ENCODE measurements around the gene KRTAP10-6. TPM values are rescaled to one million over a fixed set of nuclear protein-coding genes. Genes with fewer than 3 reads are reported as not detected.
"Not testable (repeated sequence)": the region's sequence is repeated elsewhere in the genome, so short reads cannot be mapped to it uniquely, and the experiment has no call there.

KRTAP10-6 gene
- total and polyA plus RNA-seq, 3 experiments from 2014 or later: not detected

GRCh38 chr21:44585892-44586291, 6.4 kb downstream of the KRTAP10-6 start:
- Mint-ChIP-seq H3K27ac (peak overlapping the region in 1 of 8 donors; percentile 51), H3K27me3 (peaks cover 10 to 42% of the 10 kb centered on the region in 2 donors), H3K9me3 (peaks cover 7 to 16% (median 10%) of the 10 kb centered on the region in 5 donors), H3K36me3 (peaks cover 0 to 26% (median 2%) of the 10 kb centered on the region in 3 donors), H3K4me3 (no peak overlapping the region), H3K4me1 (peaks cover 1 to 14% (median 14%) of the 10 kb centered on the region in 3 donors)
- no peak overlapping the region for H3K4me3 ChIP-seq (ENCODE audit: low read length)
- H3K36me3 ChIP-seq (ENCODE audit: insufficient read depth, low read length): no peaks in the 10 kb centered on the region
- no peaks in the 10 kb centered on the region for H3K9me3 ChIP-seq (ENCODE audit: low read length)
- ChIA-PET POLR2A (no interaction called here), CTCF (no interaction called here)
- H3K27ac ChIP-seq (ENCODE audit: low read depth, low read length): no peak overlapping the region
- DNase-seq: no peak
- H3K4me1 ChIP-seq (ENCODE audit: insufficient read depth, low read length): peaks cover 3% of the 10 kb centered on the region
- H3K27me3 ChIP-seq (ENCODE audit: insufficient read depth, low read length, poor library complexity, severe bottlenecking): no peaks in the 10 kb centered on the region

- H3K9me3 ChIP-seq (ENCODE audit: low read length): no peaks in the 10 kb centered on the region
- no peak overlapping the region for H3K27ac ChIP-seq (ENCODE audit: low read depth, low read length)
- Mint-ChIP-seq H3K27ac (peak overlapping the region in 1 of 8 donors; percentile 3), H3K4me3 (no peak overlapping the region), H3K9me3 (peaks cover 10 to 24% (median 16%) of the 10 kb centered on the region in 5 donors), H3K27me3 (peaks cover 10 to 40% of the 10 kb centered on the region in 2 donors), H3K4me1 (peaks cover 1 to 14% (median 14%) of the 10 kb centered on the region in 3 donors), H3K36me3 (peaks cover 0 to 26% (median 3%) of the 10 kb centered on the region in 3 donors)
- H3K4me3 ChIP-seq (ENCODE audit: low read length): no peak overlapping the region
- H3K4me1 ChIP-seq (ENCODE audit: insufficient read depth, low read length): peaks cover 3% of the 10 kb centered on the region
- CTCF ChIA-PET: no interaction called here
- H3K27me3 ChIP-seq (ENCODE audit: insufficient read depth, low read length, poor library complexity, severe bottlenecking): no peaks in the 10 kb centered on the region
- DNase-seq: no peak
- POLR2A ChIA-PET: no interaction called here
- no peaks in the 10 kb centered on the region for H3K36me3 ChIP-seq (ENCODE audit: insufficient read depth, low read length)
Measured at GRCh38 chr21:44583800-44584147, 8.5 kb downstream of the KRTAP10-6 start.

- Histone ChIP-seq H3K27ac (ENCODE audit: low read depth, low read length) (no peak overlapping the region), H3K4me3 (ENCODE audit: low read length) (no peak overlapping the region), H3K9me3 (ENCODE audit: low read length) (no peaks in the 10 kb centered on the region), H3K4me1 (ENCODE audit: insufficient read depth, low read length) (peaks cover 3% of the 10 kb centered on the region), H3K27me3 (ENCODE audit: insufficient read depth, low read length, poor library complexity, severe bottlenecking) (no peaks in the 10 kb centered on the region), H3K36me3 (ENCODE audit: insufficient read depth, low read length) (no peaks in the 10 kb centered on the region)
- Mint-ChIP-seq H3K27ac (no peak overlapping the region), H3K27me3 (peaks cover 10 to 40% of the 10 kb centered on the region in 2 donors), H3K4me3 (no peak overlapping the region), H3K4me1 (peaks cover 1 to 14% (median 14%) of the 10 kb centered on the region in 3 donors), H3K36me3 (peaks cover 0 to 26% (median 3%) of the 10 kb centered on the region in 3 donors), H3K9me3 (peaks cover 10 to 26% (median 17%) of the 10 kb centered on the region in 5 donors)
- no peak for DNase-seq
- ChIA-PET POLR2A (no interaction called here), CTCF (no interaction called here)
Measured at GRCh38 chr21:44583089-44583799, 9.1 kb downstream of the KRTAP10-6 start.

GRCh38 chr21:44582055-44582454, 10.2 kb downstream of the KRTAP10-6 start:
- ChIA-PET CTCF (no interaction called here), POLR2A (no interaction called here)
- Mint-ChIP-seq H3K4me3 (peak overlapping the region in 1 of 7 donors; percentile 54), H3K9me3 (peaks cover 14 to 36% (median 25%) of the 10 kb centered on the region in 5 donors), H3K27ac (no peak overlapping the region), H3K36me3 (peaks cover 0 to 37% (median 3%) of the 10 kb centered on the region in 3 donors), H3K4me1 (peaks cover 1 to 14% (median 14%) of the 10 kb centered on the region in 3 donors), H3K27me3 (peaks cover 10 to 33% of the 10 kb centered on the region in 2 donors)
- Histone ChIP-seq H3K9me3 (ENCODE audit: low read length) (no peaks in the 10 kb centered on the region), H3K4me1 (ENCODE audit: insufficient read depth, low read length) (peaks cover 3% of the 10 kb centered on the region), H3K27ac (ENCODE audit: low read depth, low read length) (no peak overlapping the region), H3K36me3 (ENCODE audit: insufficient read depth, low read length) (no peaks in the 10 kb centered on the region), H3K4me3 (ENCODE audit: low read length) (no peak overlapping the region), H3K27me3 (ENCODE audit: insufficient read depth, low read length, poor library complexity, severe bottlenecking) (no peaks in the 10 kb centered on the region)
- DNase-seq: no peak

GRCh38 chr21:44581158-44581557, 11.1 kb downstream of the KRTAP10-6 start:
- Histone ChIP-seq H3K36me3 (ENCODE audit: insufficient read depth, low read length) (no peaks in the 10 kb centered on the region), H3K9me3 (ENCODE audit: low read length) (no peaks in the 10 kb centered on the region), H3K4me1 (ENCODE audit: insufficient read depth, low read length) (peaks cover 3% of the 10 kb centered on the region), H3K4me3 (ENCODE audit: low read length) (no peak overlapping the region), H3K27ac (ENCODE audit: low read depth, low read length) (no peak overlapping the region), H3K27me3 (ENCODE audit: insufficient read depth, low read length, poor library complexity, severe bottlenecking) (no peaks in the 10 kb centered on the region)
- no peak for DNase-seq
- Mint-ChIP-seq H3K9me3 (peaks cover 19 to 41% (median 29%) of the 10 kb centered on the region in 5 donors), H3K27me3 (peaks cover 10 to 24% of the 10 kb centered on the region in 2 donors), H3K36me3 (peaks cover 0 to 39% (median 3%) of the 10 kb centered on the region in 3 donors), H3K4me3 (no peak overlapping the region), H3K4me1 (peaks cover 1 to 14% (median 14%) of the 10 kb centered on the region in 3 donors), H3K27ac (no peak overlapping the region)
- CTCF ChIA-PET: interaction anchor here (0.8 kb wide), 1 partner anchor 71 kb away, joined by 3 read pairs; no protein-coding TSS in a partner anchor
- POLR2A ChIA-PET: no interaction called here

GRCh38 chr21:44580231-44580821, 12.0 kb downstream of the KRTAP10-6 start, which contains the start of gene KRTAP10-5:
TSS of gene KRTAP10-5 (minus strand) at chr21:44580604. CDS start at chr21:44580578, 26 bp downstream.
- H3K4me3 Mint-ChIP-seq; H3K4me1 ChIP-seq (ENCODE audit: insufficient read depth, low read length); H3K27ac ChIP-seq (ENCODE audit: low read depth, low read length); H3K27ac Mint-ChIP-seq; H3K4me3 ChIP-seq (ENCODE audit: low read length); POLR2A ChIA-PET; H3K36me3 ChIP-seq (ENCODE audit: insufficient read depth, low read length); DNase-seq; H3K9me3 ChIP-seq (ENCODE audit: low read length); H3K27me3 ChIP-seq (ENCODE audit: insufficient read depth, low read length, poor library complexity, severe bottlenecking): not testable (repeated sequence)
- peaks cover 13 to 20% of the 10 kb centered on the region in 2 donors for H3K27me3 Mint-ChIP-seq
- peaks cover 1 to 16% (median 14%) of the 10 kb centered on the region in 3 donors for H3K4me1 Mint-ChIP-seq
- H3K9me3 Mint-ChIP-seq: peaks cover 19 to 46% (median 29%) of the 10 kb centered on the region in 5 donors
- peaks cover 0 to 35% (median 3%) of the 10 kb centered on the region in 3 donors for H3K36me3 Mint-ChIP-seq
- CTCF ChIA-PET: interaction anchor here (0.8 to 1.2 kb wide), 2 partner anchors 38 to 70 kb away, joined by 3 to 4 read pairs; no protein-coding TSS in a partner anchor

GRCh38 chr21:44579833-44580144, 12.5 kb downstream of the KRTAP10-6 start:
- no peak overlapping the region for H3K4me3 ChIP-seq (ENCODE audit: low read length)
- CTCF ChIA-PET: interaction anchor here (1.2 kb wide), 1 partner anchor 39 kb away, joined by 4 read pairs; no protein-coding TSS in a partner anchor
- H3K27ac ChIP-seq (ENCODE audit: low read depth, low read length): no peak overlapping the region
- Mint-ChIP-seq H3K4me3 (no peak overlapping the region), H3K27me3 (peaks cover 9 to 19% of the 10 kb centered on the region in 2 donors), H3K36me3 (peaks cover 0 to 35% (median 3%) of the 10 kb centered on the region in 3 donors), H3K9me3 (peaks cover 19 to 46% (median 29%) of the 10 kb centered on the region in 5 donors), H3K27ac (no peak overlapping the region), H3K4me1 (peaks cover 5 to 19% (median 14%) of the 10 kb centered on the region in 3 donors)
- POLR2A ChIA-PET: no interaction called here
- peaks cover 3% of the 10 kb centered on the region for H3K4me1 ChIP-seq (ENCODE audit: insufficient read depth, low read length)
- H3K9me3 ChIP-seq (ENCODE audit: low read length): no peaks in the 10 kb centered on the region
- H3K27me3 ChIP-seq (ENCODE audit: insufficient read depth, low read length, poor library complexity, severe bottlenecking): no peaks in the 10 kb centered on the region
- no peaks in the 10 kb centered on the region for H3K36me3 ChIP-seq (ENCODE audit: insufficient read depth, low read length)
- DNase-seq: no peak
